Measurements from ENCODE around the gene ITGB6.

The ITGB6 gene

DNA sequence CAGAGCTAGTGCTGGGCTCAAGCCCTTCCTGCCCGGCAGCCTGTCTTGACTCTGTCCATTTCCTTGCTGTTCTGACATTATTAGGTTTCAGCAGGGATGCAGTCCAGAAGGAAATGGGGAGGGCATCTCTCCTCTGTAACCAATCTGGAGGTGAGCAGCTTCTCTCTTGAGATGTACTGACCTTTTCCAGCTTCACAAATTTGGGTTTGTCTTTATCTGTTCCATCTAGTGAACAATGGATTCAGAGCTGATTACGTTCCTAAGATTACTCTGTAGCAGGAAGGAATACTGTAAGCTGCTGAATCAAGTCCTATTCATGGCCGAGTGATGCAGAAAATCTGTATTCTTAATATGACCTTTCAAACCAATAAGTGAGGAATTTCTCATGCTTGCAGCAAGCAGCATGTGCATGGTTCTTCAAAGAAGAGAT is 148.7 kb downstream of the ITGB6 start:
- DNase-seq (ENCODE audit: low read depth): no peak

DNA sequence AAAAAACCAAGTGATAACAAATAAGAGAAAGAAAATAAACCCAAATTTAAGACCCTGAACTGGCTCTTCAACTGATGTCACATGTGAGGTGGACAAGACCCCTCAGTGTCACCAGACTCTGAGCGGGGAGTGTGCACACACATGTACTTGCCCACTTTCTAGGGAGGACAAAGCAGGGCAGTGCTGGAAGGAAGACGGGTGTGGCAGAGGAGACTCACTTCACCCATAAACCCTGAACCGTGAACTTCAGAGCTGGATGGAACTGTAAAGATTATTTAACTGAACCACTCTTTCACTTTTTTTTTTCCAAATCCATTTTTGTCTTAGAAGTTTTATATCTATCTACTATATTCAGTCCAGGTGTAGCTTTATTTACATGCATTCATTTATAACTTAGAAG is 149.9 kb downstream of the ITGB6 start:
- no peak for DNase-seq (ENCODE audit: low read depth)
